ENCODE data around the gene ZNF343. TPM values are rescaled to one million over a fixed set of nuclear protein-coding genes. Genes with fewer than 3 reads are reported as not detected.

Gene ZNF343
- total and polyA plus RNA-seq, 2 donors (not counting 3 experiments of a cell fraction or from before 2014, with no cell fraction given): 4.7 to 7.9 TPM

DNA sequence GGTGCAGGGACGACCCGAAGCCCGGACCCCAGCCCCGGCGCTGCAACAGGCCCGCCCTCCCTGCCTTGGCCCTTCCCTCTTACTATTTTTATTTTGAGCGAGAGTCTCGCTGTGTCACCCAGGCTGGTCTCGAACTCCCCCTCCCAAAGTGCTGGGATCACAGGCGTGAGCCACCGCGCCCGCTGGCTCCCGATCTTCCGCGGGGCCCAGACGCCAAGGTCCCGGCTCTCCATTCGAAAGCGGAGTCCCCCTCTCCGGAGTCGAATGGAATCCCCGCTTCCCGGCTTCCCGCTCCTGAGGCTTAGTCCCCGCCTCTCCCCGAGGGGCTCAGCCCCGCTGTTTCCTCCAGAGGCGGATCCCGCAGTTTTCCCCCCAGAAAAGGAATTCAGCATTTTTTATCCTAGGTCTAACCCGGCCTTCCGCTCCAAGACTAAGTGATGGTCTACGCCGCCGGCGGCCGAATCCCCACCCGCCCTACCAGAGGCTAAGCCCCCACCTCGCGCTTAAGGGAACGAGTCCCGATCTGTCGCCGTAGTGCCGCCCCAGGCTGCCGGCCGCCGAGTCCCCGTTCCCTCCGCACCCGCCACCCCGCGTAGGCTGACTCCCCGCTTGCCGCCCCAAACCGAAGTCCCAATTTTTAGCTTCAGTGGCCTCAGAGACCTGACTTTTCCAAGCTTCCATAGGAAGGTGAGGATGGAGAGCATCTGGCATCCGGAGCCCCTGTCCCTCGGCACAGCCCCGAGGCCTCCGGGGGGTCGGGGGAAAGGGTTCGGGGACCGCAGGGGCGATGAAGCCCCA is 16.2 kb upstream of the ZNF343 start:
- dilution Hi-C loops (cut with MboI; ENCODE audit: extremely low pct_ligation_motif_present, low sequenced_read_pairs): no loop called here
- no peaks in the 10 kb centered on the region for H3K9me1 ChIP-seq (replicated peaks; ENCODE audit: control insufficient read depth, extremely low read depth, insufficient read depth, low read length)
- no peaks in the 10 kb centered on the region for H3K36me3 ChIP-seq (ENCODE audit: control insufficient read depth in 2 of 2, extremely low read depth in 1 of 2, insufficient read depth in 2 of 2, low read length in 2 of 2)
- H3K4me2 ChIP-seq (ENCODE audit: insufficient read depth, low read length): peak overlapping the region; percentile 89
- DNase-seq (ENCODE audit: low read depth, low spot score) (peak; percentile 65), FAIRE-seq (peak; percentile 73)
- peaks cover 6% of the 10 kb centered on the region for H3K4me1 ChIP-seq (ENCODE audit: control insufficient read depth, extremely low read depth, insufficient read depth, low read length)
- peaks cover 4 to 14% of the 10 kb centered on the region in 2 experiments for H3K27me3 ChIP-seq (ENCODE audit: control insufficient read depth in 2 of 2, insufficient read depth in 2 of 2, low read length in 2 of 2)
- peak overlapping the region; percentile 85 for H3K9ac ChIP-seq (replicated peaks; ENCODE audit: extremely low read depth, insufficient read depth, low read length)
- no peaks in the 10 kb centered on the region for H4K20me1 ChIP-seq (replicated peaks; ENCODE audit: control insufficient read depth, extremely low read depth, insufficient read depth, low read length)
- peak overlapping the region; percentile 92 for H2AFZ ChIP-seq (ENCODE audit: low read depth, low read length)
- intact Hi-C loops (cut with micrococcal nuclease): loop anchor here (1.0 kb wide), 3 partner anchors 16 to 122 kb away; partner anchors contain the start of gene SNRPB
- peak overlapping the region; percentile 55 to 84 (median 63) for H3K4me3 ChIP-seq (replicated peaks in 1 of 3; ENCODE audit: insufficient read depth in 1 of 3, low read depth in 1 of 3, low read length in 3 of 3)
- H3K79me2 ChIP-seq (ENCODE audit: control insufficient read depth, insufficient read depth, low read length): no peaks in the 10 kb centered on the region
- H3K27ac ChIP-seq (ENCODE audit: insufficient read depth, low read depth, low read length): peak overlapping the region; percentile 73
- CTCF ChIA-PET: interaction anchor here (0.6 to 5.5 kb wide), 15 partner anchors 8 to 226 kb away, joined by 3 to 99 read pairs (median 4); partner anchors contain the start of genes NOP56 and ZNF343
- peak; percentile 53 for TF ChIP-seq POLR2A (IDR thresholded peaks at IDR 0.05; ENCODE audit: low read depth, low read length)
- TF ChIP-seq FOS (IDR thresholded peaks at IDR 0.05; ENCODE audit: borderline replicate concordance, insufficient read depth, low read length): no peak
- peak; percentile 51 for TF ChIP-seq POLR2AphosphoS5 (IDR thresholded peaks at IDR 0.05; ENCODE audit: insufficient read depth, low read depth, low read length)
- POLR2A ChIA-PET: no interaction called here
- H3K9me3 ChIP-seq (replicated peaks; ENCODE audit: control insufficient read depth, insufficient read depth, low read length): no peaks in the 10 kb centered on the region
- TSS peak; percentile 73 for BruUV-seq (replicated peaks)

DNA sequence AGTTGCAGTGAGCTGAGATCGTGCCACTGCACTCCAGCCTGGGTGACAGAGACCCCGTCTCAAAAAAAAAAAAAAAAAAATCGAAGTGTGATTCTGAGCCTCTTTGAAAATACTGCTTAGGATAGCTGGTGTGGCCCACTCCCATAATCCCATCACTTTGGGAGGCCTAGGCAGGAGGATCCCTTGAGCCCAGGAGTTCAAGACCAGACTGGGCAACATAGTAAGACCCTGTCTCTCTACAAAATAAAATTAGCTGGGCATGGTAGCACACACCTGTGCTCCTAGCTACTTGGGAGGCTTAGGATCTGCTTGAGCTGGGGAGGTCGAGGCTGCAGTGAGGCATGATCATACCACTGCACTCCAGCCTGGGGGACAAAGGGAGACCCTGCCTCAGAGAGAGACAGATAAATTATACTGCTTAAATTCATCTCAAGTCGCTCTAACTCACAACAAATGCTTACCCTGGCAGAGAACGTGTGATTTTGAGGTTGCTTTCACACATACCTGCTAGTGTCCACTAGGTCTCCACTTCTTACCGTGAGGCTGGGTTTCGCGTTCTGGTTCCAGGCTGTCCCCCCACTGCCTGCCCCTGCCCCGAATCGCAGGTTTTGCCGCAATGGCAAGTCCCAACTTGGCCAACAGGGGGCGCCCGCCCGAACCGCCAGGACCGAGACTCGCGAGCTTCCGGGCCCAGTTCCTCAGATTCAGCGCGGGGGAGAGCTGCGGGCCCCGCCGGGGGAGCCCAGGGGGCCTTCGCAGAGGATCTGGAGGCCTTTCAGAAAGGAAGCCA is 15.4 kb upstream of the ZNF343 start:
- H3K9me1 ChIP-seq (replicated peaks; ENCODE audit: control insufficient read depth, extremely low read depth, insufficient read depth, low read length): no peaks in the 10 kb centered on the region
- H2AFZ ChIP-seq (ENCODE audit: low read depth, low read length): peak overlapping the region; percentile 92
- H3K4me1 ChIP-seq (ENCODE audit: control insufficient read depth, extremely low read depth, insufficient read depth, low read length): peaks cover 6% of the 10 kb centered on the region
- peak; percentile 81 for DNase-seq (ENCODE audit: low read depth, low spot score)
- H3K36me3 ChIP-seq (ENCODE audit: control insufficient read depth in 2 of 2, extremely low read depth in 1 of 2, insufficient read depth in 2 of 2, low read length in 2 of 2): no peaks in the 10 kb centered on the region
- no TSS peak for BruUV-seq (replicated peaks)
- CTCF ChIA-PET: interaction anchor here (0.6 to 5.5 kb wide), 15 partner anchors 9 to 225 kb away, joined by 3 to 99 read pairs (median 4); partner anchors contain the start of genes NOP56 and ZNF343
- H4K20me1 ChIP-seq (replicated peaks; ENCODE audit: control insufficient read depth, extremely low read depth, insufficient read depth, low read length): no peaks in the 10 kb centered on the region
- FAIRE-seq: no peak
- no peaks in the 10 kb centered on the region for H3K79me2 ChIP-seq (ENCODE audit: control insufficient read depth, insufficient read depth, low read length)
- intact Hi-C loops (cut with micrococcal nuclease): loop anchor here (1.0 kb wide), 2 partner anchors 15 to 54 kb away; partner anchors contain the start of gene SNRPB
- H3K9me3 ChIP-seq (replicated peaks; ENCODE audit: control insufficient read depth, insufficient read depth, low read length): no peaks in the 10 kb centered on the region
- TF ChIP-seq POLR2AphosphoS5 (IDR thresholded peaks at IDR 0.05; ENCODE audit: insufficient read depth, low read depth, low read length) (peak; percentile 62), JUN (IDR thresholded peaks at IDR 0.05; ENCODE audit: borderline replicate concordance, insufficient read depth, insufficient read length, low read depth) (no peak)
- TF ChIP-seq, protein P1, sequence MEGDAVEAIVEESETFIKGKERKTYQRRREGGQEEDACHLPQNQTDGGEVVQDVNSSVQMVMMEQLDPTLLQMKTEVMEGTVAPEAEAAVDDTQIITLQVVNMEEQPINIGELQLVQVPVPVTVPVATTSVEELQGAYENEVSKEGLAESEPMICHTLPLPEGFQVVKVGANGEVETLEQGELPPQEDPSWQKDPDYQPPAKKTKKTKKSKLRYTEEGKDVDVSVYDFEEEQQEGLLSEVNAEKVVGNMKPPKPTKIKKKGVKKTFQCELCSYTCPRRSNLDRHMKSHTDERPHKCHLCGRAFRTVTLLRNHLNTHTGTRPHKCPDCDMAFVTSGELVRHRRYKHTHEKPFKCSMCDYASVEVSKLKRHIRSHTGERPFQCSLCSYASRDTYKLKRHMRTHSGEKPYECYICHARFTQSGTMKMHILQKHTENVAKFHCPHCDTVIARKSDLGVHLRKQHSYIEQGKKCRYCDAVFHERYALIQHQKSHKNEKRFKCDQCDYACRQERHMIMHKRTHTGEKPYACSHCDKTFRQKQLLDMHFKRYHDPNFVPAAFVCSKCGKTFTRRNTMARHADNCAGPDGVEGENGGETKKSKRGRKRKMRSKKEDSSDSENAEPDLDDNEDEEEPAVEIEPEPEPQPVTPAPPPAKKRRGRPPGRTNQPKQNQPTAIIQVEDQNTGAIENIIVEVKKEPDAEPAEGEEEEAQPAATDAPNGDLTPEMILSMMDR (IDR thresholded peaks at IDR 0.05; ENCODE audit: extremely low read depth in 1 of 2, insufficient read depth in 1 of 2, low read depth in 1 of 2, low read length in 2 of 2): peak; percentile 95 to 99
- POLR2A ChIA-PET: no interaction called here
- peaks cover 0 to 13% of the 10 kb centered on the region in 2 experiments for H3K27me3 ChIP-seq (ENCODE audit: control insufficient read depth in 2 of 2, insufficient read depth in 2 of 2, low read length in 2 of 2)
- H3K4me3 ChIP-seq (replicated peaks in 1 of 3; ENCODE audit: insufficient read depth in 1 of 3, low read depth in 1 of 3, low read length in 3 of 3): peak overlapping the region; percentile 55 to 84 (median 63)
- dilution Hi-C loops (cut with MboI; ENCODE audit: extremely low pct_ligation_motif_present, low sequenced_read_pairs): no loop called here
- peak overlapping the region; percentile 89 for H3K4me2 ChIP-seq (ENCODE audit: insufficient read depth, low read length)
- peak overlapping the region; percentile 73 for H3K27ac ChIP-seq (ENCODE audit: insufficient read depth, low read depth, low read length)
- H3K9ac ChIP-seq (replicated peaks; ENCODE audit: extremely low read depth, insufficient read depth, low read length): peak overlapping the region; percentile 85
